ENCODE data around the gene IQCF6.

Gene IQCF6

DNA sequence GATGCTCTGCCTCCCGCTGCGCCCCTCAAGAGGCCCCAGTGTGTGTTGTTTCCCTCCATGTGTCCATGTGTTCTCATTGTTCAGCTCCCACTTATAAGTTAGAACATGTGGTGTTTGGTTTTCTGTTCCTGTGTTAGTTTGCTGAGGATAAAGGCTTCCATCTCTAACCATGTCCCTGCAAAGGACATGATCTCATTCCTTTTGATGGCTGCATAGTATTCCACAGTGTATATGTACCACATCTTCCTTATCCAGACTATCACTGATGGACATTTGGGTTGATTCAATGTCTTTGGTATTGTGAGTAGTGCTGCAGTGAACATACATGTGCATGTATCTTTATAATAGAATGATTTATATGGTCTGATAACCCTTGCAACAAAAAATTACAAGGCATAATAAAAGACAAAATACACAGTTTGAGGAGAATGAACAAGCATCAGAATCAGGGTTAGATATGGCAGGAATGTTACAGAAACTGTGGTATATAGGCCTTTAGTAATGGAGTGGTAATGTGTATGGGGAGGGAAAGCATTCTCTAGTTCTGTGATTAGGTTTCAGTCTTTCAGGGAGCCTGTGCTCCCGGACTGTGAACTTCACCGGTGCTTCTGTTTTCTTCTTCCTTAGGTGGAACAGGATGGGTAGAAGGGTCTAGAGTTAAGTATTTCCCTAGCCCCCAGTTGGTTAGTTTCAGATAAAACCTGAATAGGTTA, 45.0 kb downstream of the IQCF6 start:
- H3K27ac ChIP-seq (replicated peaks) = no peak overlapping the region
- no peak for DNase-seq (ENCODE audit: low read depth in 1 of 2, low spot score in 1 of 2)
- TF ChIP-seq GABPA (IDR thresholded peaks at IDR 0.05; ENCODE audit: low read depth) = no peak
- TF ChIP-seq POLR2AphosphoS5 (IDR thresholded peaks at IDR 0.05; ENCODE audit: low read depth) = no peak
- TF ChIP-seq, protein P1, sequence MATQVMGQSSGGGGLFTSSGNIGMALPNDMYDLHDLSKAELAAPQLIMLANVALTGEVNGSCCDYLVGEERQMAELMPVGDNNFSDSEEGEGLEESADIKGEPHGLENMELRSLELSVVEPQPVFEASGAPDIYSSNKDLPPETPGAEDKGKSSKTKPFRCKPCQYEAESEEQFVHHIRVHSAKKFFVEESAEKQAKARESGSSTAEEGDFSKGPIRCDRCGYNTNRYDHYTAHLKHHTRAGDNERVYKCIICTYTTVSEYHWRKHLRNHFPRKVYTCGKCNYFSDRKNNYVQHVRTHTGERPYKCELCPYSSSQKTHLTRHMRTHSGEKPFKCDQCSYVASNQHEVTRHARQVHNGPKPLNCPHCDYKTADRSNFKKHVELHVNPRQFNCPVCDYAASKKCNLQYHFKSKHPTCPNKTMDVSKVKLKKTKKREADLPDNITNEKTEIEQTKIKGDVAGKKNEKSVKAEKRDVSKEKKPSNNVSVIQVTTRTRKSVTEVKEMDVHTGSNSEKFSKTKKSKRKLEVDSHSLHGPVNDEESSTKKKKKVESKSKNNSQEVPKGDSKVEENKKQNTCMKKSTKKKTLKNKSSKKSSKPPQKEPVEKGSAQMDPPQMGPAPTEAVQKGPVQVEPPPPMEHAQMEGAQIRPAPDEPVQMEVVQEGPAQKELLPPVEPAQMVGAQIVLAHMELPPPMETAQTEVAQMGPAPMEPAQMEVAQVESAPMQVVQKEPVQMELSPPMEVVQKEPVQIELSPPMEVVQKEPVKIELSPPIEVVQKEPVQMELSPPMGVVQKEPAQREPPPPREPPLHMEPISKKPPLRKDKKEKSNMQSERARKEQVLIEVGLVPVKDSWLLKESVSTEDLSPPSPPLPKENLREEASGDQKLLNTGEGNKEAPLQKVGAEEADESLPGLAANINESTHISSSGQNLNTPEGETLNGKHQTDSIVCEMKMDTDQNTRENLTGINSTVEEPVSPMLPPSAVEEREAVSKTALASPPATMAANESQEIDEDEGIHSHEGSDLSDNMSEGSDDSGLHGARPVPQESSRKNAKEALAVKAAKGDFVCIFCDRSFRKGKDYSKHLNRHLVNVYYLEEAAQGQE (IDR thresholded peaks at IDR 0.05; ENCODE audit: insufficient replicate concordance, low read depth) = no peak
- TF ChIP-seq, protein P2, sequence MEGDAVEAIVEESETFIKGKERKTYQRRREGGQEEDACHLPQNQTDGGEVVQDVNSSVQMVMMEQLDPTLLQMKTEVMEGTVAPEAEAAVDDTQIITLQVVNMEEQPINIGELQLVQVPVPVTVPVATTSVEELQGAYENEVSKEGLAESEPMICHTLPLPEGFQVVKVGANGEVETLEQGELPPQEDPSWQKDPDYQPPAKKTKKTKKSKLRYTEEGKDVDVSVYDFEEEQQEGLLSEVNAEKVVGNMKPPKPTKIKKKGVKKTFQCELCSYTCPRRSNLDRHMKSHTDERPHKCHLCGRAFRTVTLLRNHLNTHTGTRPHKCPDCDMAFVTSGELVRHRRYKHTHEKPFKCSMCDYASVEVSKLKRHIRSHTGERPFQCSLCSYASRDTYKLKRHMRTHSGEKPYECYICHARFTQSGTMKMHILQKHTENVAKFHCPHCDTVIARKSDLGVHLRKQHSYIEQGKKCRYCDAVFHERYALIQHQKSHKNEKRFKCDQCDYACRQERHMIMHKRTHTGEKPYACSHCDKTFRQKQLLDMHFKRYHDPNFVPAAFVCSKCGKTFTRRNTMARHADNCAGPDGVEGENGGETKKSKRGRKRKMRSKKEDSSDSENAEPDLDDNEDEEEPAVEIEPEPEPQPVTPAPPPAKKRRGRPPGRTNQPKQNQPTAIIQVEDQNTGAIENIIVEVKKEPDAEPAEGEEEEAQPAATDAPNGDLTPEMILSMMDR (IDR thresholded peaks at IDR 0.05; ENCODE audit: insufficient read depth, low read length) = no peak
- no peak for TF ChIP-seq SPI1 (IDR thresholded peaks at IDR 0.05; ENCODE audit: borderline replicate concordance, low read depth)
- H3K27me3 ChIP-seq (ENCODE audit: insufficient read depth, poor library complexity, severe bottlenecking) = no peaks in the 10 kb centered on the region
- H3K4me3 ChIP-seq (replicated peaks; ENCODE audit: insufficient read depth, low read length) = no peak overlapping the region

DNA sequence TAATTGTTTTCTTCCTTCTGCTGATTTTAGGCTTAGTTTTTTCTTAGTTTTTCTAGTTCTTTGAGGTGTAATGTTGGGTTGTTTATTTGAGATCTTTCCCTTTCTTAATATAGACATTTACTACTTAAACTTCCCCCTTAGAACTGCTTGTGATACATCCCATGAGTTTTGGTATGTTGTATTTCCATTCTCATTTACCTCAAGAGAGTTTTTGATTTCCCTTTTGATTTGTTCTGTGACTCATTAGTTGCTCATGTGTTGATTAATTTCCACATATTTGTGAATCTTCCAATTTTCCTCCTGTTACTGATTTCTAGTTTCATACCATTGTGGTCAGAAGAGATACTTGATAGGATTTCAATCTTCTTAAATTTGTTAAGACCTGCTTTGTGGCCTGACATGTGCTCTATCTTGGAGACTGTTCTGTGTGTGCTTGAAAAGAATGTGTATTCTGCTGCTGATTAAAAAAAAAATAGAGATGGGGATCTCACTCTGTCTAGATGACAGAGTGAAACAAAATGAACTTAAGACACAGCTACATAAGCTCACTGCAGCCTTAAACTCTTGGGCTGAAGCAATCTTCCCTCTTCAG, 49.9 kb downstream of the IQCF6 start:
- Histone ChIP-seq H3K4me3 (replicated peaks; ENCODE audit: insufficient read depth, low read length) (no peak overlapping the region), H3K27me3 (ENCODE audit: insufficient read depth, poor library complexity, severe bottlenecking) (no peaks in the 10 kb centered on the region), H3K27ac (replicated peaks) (no peak overlapping the region)
- DNase-seq (ENCODE audit: low read depth in 1 of 2, low spot score in 1 of 2) = no peak
- TF ChIP-seq GABPA (IDR thresholded peaks at IDR 0.05; ENCODE audit: low read depth) (no peak), POLR2AphosphoS5 (IDR thresholded peaks at IDR 0.05; ENCODE audit: low read depth) (no peak), SPI1 (IDR thresholded peaks at IDR 0.05; ENCODE audit: borderline replicate concordance, low read depth) (no peak)
- TF ChIP-seq, protein P2 (IDR thresholded peaks at IDR 0.05; ENCODE audit: insufficient read depth, low read length) = no peak
- TF ChIP-seq, protein P1 (IDR thresholded peaks at IDR 0.05; ENCODE audit: insufficient replicate concordance, low read depth) = no peak

Data from HL-60 (cell line).